Lower lobe of right lung (tissue), 2 donors: ENCODE measurements around the gene PRR14. TPM values are rescaled to one million over a fixed set of nuclear protein-coding genes. Genes with fewer than 3 reads are reported as not detected.
A peak's percentile ranks its signal among the peaks of the same experiment; 100 is the strongest.

ENCODE experiments used
- ATAC-seq, 2 donors: fragments of 200-7000 bp; cut with Tn5 transposase; one replicate each; pipeline ENCODE4 v1.9.1; 2020 to 2022; ENCODE audit warnings: mild to moderate bottlenecking in 2 of 2, moderate library complexity in 2 of 2
- DNase-seq: peaks from one replicate; pipeline ENCODE4 v3.0.0-alpha.2; 2020
- H3K27ac ChIP-seq: fragments of 200-600 bp; one replicate; pipeline ENCODE4 v1.8.0; 2022
- H3K27me3 ChIP-seq: fragments of 200-600 bp; one replicate; pipeline ENCODE4 v1.8.0; 2022; ENCODE audit warnings: low read depth
- H3K36me3 ChIP-seq: fragments of 200-600 bp; one replicate; pipeline ENCODE4 v1.8.0; 2022; ENCODE audit warnings: mild to moderate bottlenecking
- H3K4me1 ChIP-seq: fragments of 200-600 bp; one replicate; pipeline ENCODE4 v1.8.0; 2022
- H3K4me3 ChIP-seq: fragments of 200-600 bp; one replicate; pipeline ENCODE4 v1.8.0; 2022; ENCODE audit warnings: mild to moderate bottlenecking
- H3K9me3 ChIP-seq: fragments of 200-600 bp; one replicate; pipeline ENCODE4 v1.8.0; 2022
- intact Hi-C: fragments of 100-400 bp; cut with DNase I; formaldehyde crosslinking; loops from one replicate; pipeline ENCODE4 v1.11.0; 2022
- total RNA-seq: library from RNA; stranded (reverse); fragmentation: NEBNext Ultra II Directional; extraction: Animal tissue kit (Norgen Biotek cat#: 25700); gene quantifications from one replicate; pipeline ENCODE4 v1.2.1, GENCODE V29; 2021
- TF ChIP-seq, protein P1 (sequence below): fragments of 200-600 bp; IDR thresholded peaks from one replicate; pipeline ENCODE4 v1.8.0; 2022; ENCODE audit warnings: antibody characterized with exemption, mild to moderate bottlenecking
- donor health status: DM: no; HTN: yes; CAD: no; lungs with severe emphysema.

PRR14 gene
- total RNA-seq, 1 donor from 2014 or later, result 46.3 TPM

- Histone ChIP-seq H3K9me3 (no peaks in the 10 kb centered on the region), H3K27me3 (no peaks in the 10 kb centered on the region), H3K27ac (no peak overlapping the region), H3K4me3 (no peak overlapping the region), H3K36me3 (peaks cover 63% of the 10 kb centered on the region), H3K4me1 (peaks cover 29% of the 10 kb centered on the region)
- DNase-seq (no peak), ATAC-seq (no peak)
- TF ChIP-seq, protein P1, sequence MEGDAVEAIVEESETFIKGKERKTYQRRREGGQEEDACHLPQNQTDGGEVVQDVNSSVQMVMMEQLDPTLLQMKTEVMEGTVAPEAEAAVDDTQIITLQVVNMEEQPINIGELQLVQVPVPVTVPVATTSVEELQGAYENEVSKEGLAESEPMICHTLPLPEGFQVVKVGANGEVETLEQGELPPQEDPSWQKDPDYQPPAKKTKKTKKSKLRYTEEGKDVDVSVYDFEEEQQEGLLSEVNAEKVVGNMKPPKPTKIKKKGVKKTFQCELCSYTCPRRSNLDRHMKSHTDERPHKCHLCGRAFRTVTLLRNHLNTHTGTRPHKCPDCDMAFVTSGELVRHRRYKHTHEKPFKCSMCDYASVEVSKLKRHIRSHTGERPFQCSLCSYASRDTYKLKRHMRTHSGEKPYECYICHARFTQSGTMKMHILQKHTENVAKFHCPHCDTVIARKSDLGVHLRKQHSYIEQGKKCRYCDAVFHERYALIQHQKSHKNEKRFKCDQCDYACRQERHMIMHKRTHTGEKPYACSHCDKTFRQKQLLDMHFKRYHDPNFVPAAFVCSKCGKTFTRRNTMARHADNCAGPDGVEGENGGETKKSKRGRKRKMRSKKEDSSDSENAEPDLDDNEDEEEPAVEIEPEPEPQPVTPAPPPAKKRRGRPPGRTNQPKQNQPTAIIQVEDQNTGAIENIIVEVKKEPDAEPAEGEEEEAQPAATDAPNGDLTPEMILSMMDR, result no peak
- intact Hi-C loops, result no loop called here
Observed at GRCh38 chr16:30605158-30605557, 45.6 kb upstream of the PRR14 start.

- TF ChIP-seq, protein P1, result no peak
- Histone ChIP-seq H3K4me3 (no peak overlapping the region), H3K4me1 (peaks cover 29% of the 10 kb centered on the region), H3K27ac (no peak overlapping the region), H3K9me3 (no peaks in the 10 kb centered on the region), H3K27me3 (no peaks in the 10 kb centered on the region), H3K36me3 (peaks cover 63% of the 10 kb centered on the region)
- ATAC-seq (no peak), DNase-seq (no peak)
- intact Hi-C loops, result no loop called here
Observed at GRCh38 chr16:30606004-30606403, 44.8 kb upstream of the PRR14 start.

DNA sequence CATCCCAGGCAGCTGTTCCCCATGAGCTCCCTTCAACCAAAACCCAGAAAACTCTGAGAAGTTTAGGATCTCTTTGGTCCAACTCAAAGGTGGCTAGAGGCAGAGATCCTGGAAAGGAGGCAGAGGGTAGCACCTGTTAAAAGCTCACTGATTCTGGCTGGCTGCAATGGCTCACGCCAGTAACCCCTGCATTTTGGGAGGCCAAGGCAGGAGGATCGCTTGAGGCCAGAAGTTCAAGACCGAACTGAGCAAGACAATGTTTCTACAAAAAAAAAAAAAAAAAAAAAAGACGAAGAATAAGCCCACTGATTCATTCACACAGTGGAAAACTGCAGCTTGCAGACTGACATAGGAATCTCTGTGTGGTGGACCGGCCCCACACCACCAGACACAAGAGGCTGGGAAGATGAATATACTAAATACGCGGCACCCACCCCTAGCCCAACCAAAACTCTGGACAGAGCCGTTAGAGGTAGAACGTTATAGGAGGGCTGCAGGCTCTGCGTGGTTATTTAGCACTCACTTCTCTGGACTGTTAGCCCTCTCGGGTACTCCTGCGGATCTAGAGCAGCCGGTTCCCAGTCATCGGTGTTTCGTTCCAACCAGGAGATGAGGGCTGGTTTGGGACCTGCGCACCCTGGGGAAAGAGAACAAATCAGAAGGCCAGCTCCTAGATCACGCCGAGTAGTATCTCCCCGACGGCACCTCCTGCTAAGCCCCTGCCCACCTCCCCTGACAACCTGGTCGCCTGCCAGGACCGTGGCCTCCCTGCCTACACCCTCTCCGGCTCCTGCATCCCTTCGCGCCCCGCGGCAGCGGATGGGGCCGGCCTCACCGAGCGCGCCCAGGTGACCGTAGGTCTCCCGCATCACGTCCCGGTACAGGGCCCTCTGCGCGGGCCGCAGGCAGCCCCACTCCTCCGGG is 41.5 kb upstream of the PRR14 start:
- intact Hi-C loops, result no loop called here
- peak; percentile 74 for DNase-seq
- TF ChIP-seq, protein P1, result no peak
- ATAC-seq, result peak; percentile 83 to 86
- Histone ChIP-seq H3K4me1 (peaks cover 14% of the 10 kb centered on the region), H3K27me3 (no peaks in the 10 kb centered on the region), H3K27ac (peak overlapping the region; percentile 100), H3K4me3 (peak overlapping the region; percentile 99), H3K9me3 (no peaks in the 10 kb centered on the region), H3K36me3 (peaks cover 41% of the 10 kb centered on the region)

GRCh38 chr16:30609926-30610839 is 40.6 kb upstream of the PRR14 start, which contains the start of gene ZNF689:
Gene ZNF689 (minus strand): TSS chr16:30610389. CDS start chr16:30610041, 348 bp downstream.
- peak; percentile 97 to 98 for ATAC-seq
- peaks cover 14% of the 10 kb centered on the region for H3K4me1 ChIP-seq
- H3K27me3 ChIP-seq, result no peaks in the 10 kb centered on the region
- H3K27ac ChIP-seq, result peak within 1 kb of the TSS; percentile 100
- H3K36me3 ChIP-seq, result peaks cover 32% of the 10 kb centered on the region
- H3K4me3 ChIP-seq, result peak within 1 kb of the TSS; percentile 99
- intact Hi-C loops, result no loop called here
- H3K9me3 ChIP-seq, result no peaks in the 10 kb centered on the region
- TF ChIP-seq, protein P1, result no peak
- DNase-seq, result peak; percentile 88

GRCh38 chr16:30615358-30616091 is 35.2 kb upstream of the PRR14 start:
- Histone ChIP-seq H3K27me3 (no peaks in the 10 kb centered on the region), H3K36me3 (no peaks in the 10 kb centered on the region), H3K9me3 (no peaks in the 10 kb centered on the region), H3K4me1 (no peaks in the 10 kb centered on the region), H3K27ac (no peak overlapping the region), H3K4me3 (no peak overlapping the region)
- intact Hi-C loops, result no loop called here
- DNase-seq (peak; percentile 78), ATAC-seq (peak; percentile 80 to 89)
- TF ChIP-seq, protein P1, result peak; percentile 67
